ENCODE data around the gene MICU1. TPM values are rescaled to one million over a fixed set of nuclear protein-coding genes. Genes with fewer than 3 reads are reported as not detected.

Gene MICU1
- total RNA-seq, 4 donors from 2014 or later, result 24.4 to 195 (median 66.9) TPM

GRCh38 chr10:72645263-72645858 is 19.5 kb upstream of the MICU1 start:
- Histone ChIP-seq H3K27ac (no peak overlapping the region), H3K4me1 (no peaks in the 10 kb centered on the region), H3K27me3 (no peaks in the 10 kb centered on the region), H3K4me3 (no peak overlapping the region), H3K36me3 (no peaks in the 10 kb centered on the region), H3K9me3 (no peaks in the 10 kb centered on the region)
- intact Hi-C loops (cut with DNase I; ENCODE audit: low total_unique reads), result no loop called here
- TF ChIP-seq POLR2A (IDR thresholded peaks at IDR 0.05), result no peak
- TF ChIP-seq CTCF (IDR thresholded peaks at IDR 0.05), result no peak
- no peak for DNase-seq

- Histone ChIP-seq H3K9me3 (no peaks in the 10 kb centered on the region), H3K4me1 (no peaks in the 10 kb centered on the region), H3K36me3 (no peaks in the 10 kb centered on the region), H3K27me3 (no peaks in the 10 kb centered on the region), H3K4me3 (no peak overlapping the region), H3K27ac (no peak overlapping the region)
- no peak for TF ChIP-seq POLR2A (IDR thresholded peaks at IDR 0.05)
- no peak for TF ChIP-seq CTCF (IDR thresholded peaks at IDR 0.05)
- no peak for DNase-seq
- intact Hi-C loops (cut with DNase I; ENCODE audit: low total_unique reads), result no loop called here
Observed at GRCh38 chr10:72642318-72642717, 16.4 kb upstream of the MICU1 start.

- Histone ChIP-seq H3K27me3 (no peaks in the 10 kb centered on the region), H3K4me1 (no peaks in the 10 kb centered on the region), H3K9me3 (no peaks in the 10 kb centered on the region), H3K27ac (no peak overlapping the region), H3K36me3 (no peaks in the 10 kb centered on the region), H3K4me3 (no peak overlapping the region)
- intact Hi-C loops (cut with DNase I; ENCODE audit: low total_unique reads), result no loop called here
- DNase-seq, result no peak
- TF ChIP-seq CTCF (IDR thresholded peaks at IDR 0.05) (no peak), POLR2A (IDR thresholded peaks at IDR 0.05) (no peak)
Observed at GRCh38 chr10:72639441-72639873, 13.6 kb upstream of the MICU1 start.

- no peaks in the 10 kb centered on the region for H3K27me3 ChIP-seq
- TF ChIP-seq CTCF (IDR thresholded peaks at IDR 0.05), result no peak
- TF ChIP-seq POLR2A (IDR thresholded peaks at IDR 0.05), result no peak
- H3K4me3 ChIP-seq, result no peak overlapping the region
- no peak for DNase-seq
- intact Hi-C loops (cut with DNase I; ENCODE audit: low total_unique reads), result no loop called here
- no peak overlapping the region for H3K27ac ChIP-seq
- H3K36me3 ChIP-seq, result no peaks in the 10 kb centered on the region
- no peaks in the 10 kb centered on the region for H3K9me3 ChIP-seq
- no peaks in the 10 kb centered on the region for H3K4me1 ChIP-seq
Observed at GRCh38 chr10:72638586-72639440, 12.9 kb upstream of the MICU1 start.

- H3K27ac ChIP-seq, result no peak overlapping the region
- no peaks in the 10 kb centered on the region for H3K36me3 ChIP-seq
- TF ChIP-seq CTCF (IDR thresholded peaks at IDR 0.05) (no peak), POLR2A (IDR thresholded peaks at IDR 0.05) (no peak)
- H3K4me3 ChIP-seq, result no peak overlapping the region
- no peaks in the 10 kb centered on the region for H3K4me1 ChIP-seq
- no peaks in the 10 kb centered on the region for H3K27me3 ChIP-seq
- H3K9me3 ChIP-seq, result no peaks in the 10 kb centered on the region
- intact Hi-C loops (cut with DNase I; ENCODE audit: low total_unique reads), result no loop called here
- no peak for DNase-seq
Observed at GRCh38 chr10:72637398-72637857, 11.5 kb upstream of the MICU1 start.
